WTC11 (cell line): Measurements from ENCODE around the gene SLC38A3. TPM values are rescaled to one million over a fixed set of nuclear protein-coding genes. Genes with fewer than 3 reads are reported as not detected.

Experiments
- ATAC-seq: fragments of 200-7000 bp; cut with Tn5 transposase; 2 replicates; pipeline ENCODE4 v1.10.0; 2021; ENCODE audit warnings: mild to moderate bottlenecking, moderate library complexity
- CTCF ChIA-PET: fragments of 300-600 bp; sonication (Branson Sonifier 250); formaldehyde crosslinking; loops from one replicate; lab custom pipeline; 2021; ENCODE audit warnings: antibody characterized with exemption; lab: Charles Lee
- POLR2A ChIA-PET: fragments of 350-600 bp; sonication (Branson Sonifier 250); formaldehyde crosslinking; loops from one replicate; lab custom pipeline; 2021; ENCODE audit warnings: antibody characterized with exemption; lab: Charles Lee
- DNase-seq: peaks from one replicate; pipeline ENCODE4 v3.0.0; 2021; ENCODE audit warnings: low spot score
- H3K27ac Mint-ChIP-seq: 2 replicates; pipeline ENCODE4 v1.8.0; 2021; ENCODE audit warnings: mixed read lengths
- H3K27me3 Mint-ChIP-seq: 2 replicates; pipeline ENCODE4 v1.8.0; 2021; ENCODE audit warnings: low read depth, mild to moderate bottlenecking, moderate library complexity, mixed read lengths
- H3K36me3 Mint-ChIP-seq: 2 replicates; pipeline ENCODE4 v1.8.0; 2021; ENCODE audit warnings: mixed read lengths
- H3K4me1 Mint-ChIP-seq: 2 replicates; pipeline ENCODE4 v1.8.0; 2022; ENCODE audit warnings: mixed read lengths
- H3K4me3 Mint-ChIP-seq: 2 replicates; pipeline ENCODE4 v1.8.0; 2021; ENCODE audit warnings: mild to moderate bottlenecking, moderate library complexity, mixed read lengths
- H3K9me3 Mint-ChIP-seq: 2 replicates; pipeline ENCODE4 v1.8.0; 2021; ENCODE audit warnings: mixed read lengths
- ARID4B ChIP-seq: sonication (generic); formaldehyde crosslinking; IDR thresholded peaks from 2 replicates; pipeline ENCODE4 v1.8.0; 2023; ENCODE audit warnings: missing genetic modification reagents, mild to moderate bottlenecking, borderline replicate concordance
- ATF1 ChIP-seq: sonication (generic); formaldehyde crosslinking; IDR thresholded peaks from 2 replicates; pipeline ENCODE4 v1.8.1; 2023; ENCODE audit warnings: mild to moderate bottlenecking, moderate library complexity, missing genetic modification reagents
- HMGA2 ChIP-seq: fragments of 250-450 bp; sonication (Bioruptor Pico); IDR thresholded peaks from 2 replicates; pipeline ENCODE4 v1.4.0; 2021; ENCODE audit warnings: mild to moderate bottlenecking, moderate library complexity
- HMGXB4 ChIP-seq: sonication (generic); formaldehyde crosslinking; IDR thresholded peaks from 2 replicates; pipeline ENCODE4 v1.8.1; 2023; ENCODE audit warnings: mild to moderate bottlenecking, moderate library complexity, missing genetic modification reagents
- MLX ChIP-seq: sonication (generic); formaldehyde crosslinking; IDR thresholded peaks from 2 replicates; pipeline ENCODE4 v1.8.1; 2023; ENCODE audit warnings: mild to moderate bottlenecking, missing genetic modification reagents, moderate library complexity
- PRDM15 ChIP-seq: sonication (generic); formaldehyde crosslinking; IDR thresholded peaks from 2 replicates; pipeline ENCODE4 v1.8.0; 2022; ENCODE audit warnings: missing genetic modification reagents
- PRRX2 ChIP-seq: fragments of 250-450 bp; sonication (Bioruptor Pico); IDR thresholded peaks from 2 replicates; pipeline ENCODE4 v1.8.0; 2021; ENCODE audit warnings: mild to moderate bottlenecking
- RELA ChIP-seq: sonication (generic); formaldehyde crosslinking; IDR thresholded peaks from 2 replicates; pipeline ENCODE4 v1.8.1; 2022; ENCODE audit warnings: missing genetic modification reagents, mild to moderate bottlenecking, borderline replicate concordance
- RORB ChIP-seq: fragments of 250-450 bp; sonication (Bioruptor Pico); IDR thresholded peaks from 2 replicates; pipeline ENCODE4 v1.9.0; 2021; ENCODE audit warnings: mild to moderate bottlenecking
- TCF7 ChIP-seq: sonication (generic); formaldehyde crosslinking; IDR thresholded peaks from 2 replicates; pipeline ENCODE4 v1.8.0; 2022; ENCODE audit warnings: mild to moderate bottlenecking, low read depth, missing genetic modification reagents, moderate library complexity
- ZBTB21 ChIP-seq: sonication (generic); formaldehyde crosslinking; IDR thresholded peaks from 2 replicates; pipeline ENCODE4 v1.8.1; 2023; ENCODE audit warnings: mild to moderate bottlenecking, missing genetic modification reagents, borderline replicate concordance
- ZNF263 ChIP-seq: sonication (generic); formaldehyde crosslinking; IDR thresholded peaks from 2 replicates; pipeline ENCODE4 v1.8.1; 2022; ENCODE audit warnings: low read depth, mild to moderate bottlenecking, moderate library complexity, missing genetic modification reagents
- total RNA-seq: library from RNA; stranded (reverse); gene quantifications from 3 replicates; pipeline ENCODE4 v1.2.3, GENCODE V29; 2021

Gene SLC38A3
- total RNA-seq, 1 experiment from 2014 or later = 0.90 TPM

- TF ChIP-seq ZNF263 (peak; percentile 57; the same call in 1 of the 2 replicates), HMGA2 (CRISPR knock-in tag) (no peak), TCF7 (CRISPR knock-in tag) (0 out of 2 replicates have a peak, but pooled peaks have one; percentile 19), PRDM15 (no peak)
These were observed 39.0 kb upstream of the SLC38A3 start (continued) for GRCh38 chr3:50165910-50166538.

- CTCF ChIA-PET = no interaction called here
- TF ChIP-seq ATF1 (CRISPR knock-in tag) (no peak), HMGXB4 (CRISPR knock-in tag) (no peak), ARID4B (CRISPR knock-in tag) (no peak), PRRX2 (CRISPR knock-in tag) (no peak), ZBTB21 (no peak), MLX (CRISPR knock-in tag) (no peak), RELA (no peak), RORB (CRISPR knock-in tag) (no peak)
- POLR2A ChIA-PET = no interaction called here
- no peak for DNase-seq
- no peak overlapping the region; the same call in 1 of the 2 replicates for H3K27ac Mint-ChIP-seq
- H3K36me3 Mint-ChIP-seq = peaks cover 14% of the 10 kb centered on the region
- H3K4me3 Mint-ChIP-seq = no peak overlapping the region
- peaks cover 50% of the 10 kb centered on the region for H3K4me1 Mint-ChIP-seq
- H3K27me3 Mint-ChIP-seq = no peaks in the 10 kb centered on the region
- H3K9me3 Mint-ChIP-seq = no peaks in the 10 kb centered on the region
- no peak for ATAC-seq
These were observed 38.5 kb upstream of the SLC38A3 start for GRCh38 chr3:50166620-50167019.
